KMS-11 (cell line): ENCODE data around the gene MRPL37.
A peak's percentile ranks its signal among the peaks of the same experiment; 100 is the strongest.

ENCODE experiments used
- H2AFZ ChIP-seq: fragments of 200-600 bp; sonication (generic); 2 replicates; pipeline ENCODE4 v1.6.1; 2016; ENCODE audit warnings: antibody characterized with exemption, mixed run types, low read depth
- H3K27ac ChIP-seq: fragments of 200-600 bp; sonication (generic); 2 replicates; pipeline ENCODE4 v1.6.1; 2016; ENCODE audit warnings: mild to moderate bottlenecking, mixed run types
- H3K27me3 ChIP-seq: fragments of 200-600 bp; sonication (generic); 2 replicates; pipeline ENCODE4 v1.6.1; 2017; ENCODE audit warnings: mild to moderate bottlenecking, low read depth, mixed run types, moderate library complexity; ENCODE audit not compliant: insufficient read depth
- H3K36me3 ChIP-seq: fragments of 200-600 bp; sonication (generic); 2 replicates; pipeline ENCODE4 v1.6.1; 2017; ENCODE audit warnings: mild to moderate bottlenecking, mixed run types; ENCODE audit not compliant: insufficient read depth
- H3K4me1 ChIP-seq: fragments of 200-600 bp; sonication (generic); 2 replicates; pipeline ENCODE4 v1.6.1; 2016; ENCODE audit warnings: mild to moderate bottlenecking, low read depth, mixed run types; ENCODE audit not compliant: poor library complexity, severe bottlenecking
- H3K4me2 ChIP-seq: fragments of 200-600 bp; sonication (generic); 2 replicates; pipeline ENCODE4 v1.7.0; 2016; ENCODE audit warnings: mild to moderate bottlenecking, mixed run types
- H3K4me3 ChIP-seq: fragments of 200-600 bp; sonication (generic); IDR thresholded peaks from 2 replicates; pipeline ENCODE4 v1.6.1; 2017; ENCODE audit warnings: low read depth, low read length, mixed read lengths; ENCODE audit not compliant: insufficient read depth
- H3K79me2 ChIP-seq: fragments of 200-600 bp; sonication (generic); 2 replicates; pipeline ENCODE4 v1.6.1; 2016; ENCODE audit warnings: low read depth, mixed run types; ENCODE audit not compliant: insufficient read depth
- H3K9ac ChIP-seq: fragments of 200-600 bp; sonication (generic); 2 replicates; pipeline ENCODE4 v1.6.1; 2016; ENCODE audit warnings: mild to moderate bottlenecking, mixed run types
- H4K20me1 ChIP-seq: fragments of 200-600 bp; sonication (generic); 2 replicates; pipeline ENCODE4 v1.6.1; 2016; ENCODE audit warnings: mild to moderate bottlenecking, mixed run types; ENCODE audit not compliant: insufficient read depth
- TF ChIP-seq, protein P1 (sequence below): fragments of 200-600 bp; sonication (generic); conservative IDR thresholded peaks from 2 replicates; pipeline ENCODE4 v1.6.1; 2017; ENCODE audit warnings: low read depth, mild to moderate bottlenecking, antibody characterized with exemption, low read length, moderate library complexity, mixed read lengths

The MRPL37 gene

DNA sequence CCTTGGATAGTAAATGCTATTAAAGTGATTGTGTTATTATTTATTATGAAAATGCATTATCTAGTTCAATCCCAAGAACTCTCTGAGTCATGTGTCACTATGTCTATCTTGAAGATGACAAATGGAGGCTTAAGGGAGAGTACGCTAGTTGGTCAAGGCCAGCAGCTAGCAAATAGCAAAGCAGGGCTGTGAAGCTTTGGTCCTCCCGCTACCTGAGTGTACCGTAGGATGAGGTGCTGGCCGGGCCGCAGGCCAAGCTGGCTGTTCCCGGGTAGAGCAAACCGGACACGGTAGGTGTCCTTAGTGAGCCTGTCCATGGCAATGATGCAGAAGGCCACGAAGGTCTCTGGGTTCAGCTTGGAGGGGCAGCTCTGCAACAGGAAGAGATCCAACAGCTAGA is 9.4 kb upstream of the MRPL37 start:
- no peaks in the 10 kb centered on the region for H3K4me1 ChIP-seq
- TF ChIP-seq, protein P1, sequence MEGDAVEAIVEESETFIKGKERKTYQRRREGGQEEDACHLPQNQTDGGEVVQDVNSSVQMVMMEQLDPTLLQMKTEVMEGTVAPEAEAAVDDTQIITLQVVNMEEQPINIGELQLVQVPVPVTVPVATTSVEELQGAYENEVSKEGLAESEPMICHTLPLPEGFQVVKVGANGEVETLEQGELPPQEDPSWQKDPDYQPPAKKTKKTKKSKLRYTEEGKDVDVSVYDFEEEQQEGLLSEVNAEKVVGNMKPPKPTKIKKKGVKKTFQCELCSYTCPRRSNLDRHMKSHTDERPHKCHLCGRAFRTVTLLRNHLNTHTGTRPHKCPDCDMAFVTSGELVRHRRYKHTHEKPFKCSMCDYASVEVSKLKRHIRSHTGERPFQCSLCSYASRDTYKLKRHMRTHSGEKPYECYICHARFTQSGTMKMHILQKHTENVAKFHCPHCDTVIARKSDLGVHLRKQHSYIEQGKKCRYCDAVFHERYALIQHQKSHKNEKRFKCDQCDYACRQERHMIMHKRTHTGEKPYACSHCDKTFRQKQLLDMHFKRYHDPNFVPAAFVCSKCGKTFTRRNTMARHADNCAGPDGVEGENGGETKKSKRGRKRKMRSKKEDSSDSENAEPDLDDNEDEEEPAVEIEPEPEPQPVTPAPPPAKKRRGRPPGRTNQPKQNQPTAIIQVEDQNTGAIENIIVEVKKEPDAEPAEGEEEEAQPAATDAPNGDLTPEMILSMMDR = no peak
- no peak overlapping the region for H3K4me3 ChIP-seq
- H3K27ac ChIP-seq = no peak overlapping the region
- H3K9ac ChIP-seq = no peak overlapping the region
- H2AFZ ChIP-seq = no peak overlapping the region
- H4K20me1 ChIP-seq = no peaks in the 10 kb centered on the region
- no peaks in the 10 kb centered on the region for H3K36me3 ChIP-seq
- H3K4me2 ChIP-seq = no peak overlapping the region
- no peaks in the 10 kb centered on the region for H3K79me2 ChIP-seq
- H3K27me3 ChIP-seq = no peaks in the 10 kb centered on the region

DNA sequence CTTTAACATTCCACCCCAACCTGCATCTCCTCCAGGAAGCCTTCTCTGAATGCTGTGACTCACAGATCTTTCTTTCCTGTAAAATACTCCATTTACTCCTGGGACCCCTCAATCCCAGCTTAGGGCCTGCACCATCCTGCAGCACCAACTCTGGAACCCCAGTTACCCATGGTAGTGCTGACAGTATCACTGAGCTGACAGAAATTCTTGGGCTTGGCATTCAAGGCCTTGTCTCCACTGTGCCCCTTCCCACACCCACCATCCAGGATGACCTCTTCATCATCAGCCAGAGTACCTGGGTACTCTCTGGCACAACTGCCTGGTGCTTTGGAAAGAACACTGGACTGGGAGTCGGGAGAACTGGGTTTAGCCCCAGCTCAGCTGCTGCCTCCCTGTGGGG is 8.4 kb upstream of the MRPL37 start:
- no peak overlapping the region for H3K9ac ChIP-seq
- TF ChIP-seq, protein P1 = no peak
- H3K27me3 ChIP-seq = no peaks in the 10 kb centered on the region
- H3K27ac ChIP-seq = no peak overlapping the region
- H3K79me2 ChIP-seq = no peaks in the 10 kb centered on the region
- H2AFZ ChIP-seq = no peak overlapping the region
- no peaks in the 10 kb centered on the region for H4K20me1 ChIP-seq
- H3K36me3 ChIP-seq = no peaks in the 10 kb centered on the region
- H3K4me2 ChIP-seq = no peak overlapping the region
- no peaks in the 10 kb centered on the region for H3K4me1 ChIP-seq
- no peak overlapping the region for H3K4me3 ChIP-seq

DNA sequence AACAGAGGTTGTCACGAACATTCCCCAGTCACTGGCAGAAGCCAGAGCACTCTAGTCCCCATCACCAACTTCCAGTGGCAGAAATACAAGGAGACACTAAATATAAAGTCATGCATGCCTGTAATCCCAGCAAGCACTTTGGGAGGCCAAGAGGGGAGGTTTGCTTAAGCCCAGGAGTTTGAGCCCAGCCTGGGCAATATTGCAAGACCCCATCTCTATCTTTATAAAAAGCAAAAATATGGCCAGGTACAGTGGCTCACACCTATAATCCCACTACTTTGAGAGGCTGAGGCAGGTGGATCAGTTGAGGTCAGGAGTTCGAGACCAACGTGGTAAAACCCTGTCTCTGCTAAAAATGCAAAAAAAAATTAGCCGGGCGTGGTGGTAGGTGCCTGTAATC is 6.5 kb upstream of the MRPL37 start:
- Histone ChIP-seq H3K4me1 (no peaks in the 10 kb centered on the region), H3K4me3 (no peak overlapping the region), H2AFZ (no peak overlapping the region), H3K79me2 (no peaks in the 10 kb centered on the region), H3K36me3 (no peaks in the 10 kb centered on the region), H3K4me2 (no peak overlapping the region), H3K9ac (no peak overlapping the region), H3K27me3 (no peaks in the 10 kb centered on the region), H4K20me1 (no peaks in the 10 kb centered on the region), H3K27ac (no peak overlapping the region)
- TF ChIP-seq, protein P1 = no peak

DNA sequence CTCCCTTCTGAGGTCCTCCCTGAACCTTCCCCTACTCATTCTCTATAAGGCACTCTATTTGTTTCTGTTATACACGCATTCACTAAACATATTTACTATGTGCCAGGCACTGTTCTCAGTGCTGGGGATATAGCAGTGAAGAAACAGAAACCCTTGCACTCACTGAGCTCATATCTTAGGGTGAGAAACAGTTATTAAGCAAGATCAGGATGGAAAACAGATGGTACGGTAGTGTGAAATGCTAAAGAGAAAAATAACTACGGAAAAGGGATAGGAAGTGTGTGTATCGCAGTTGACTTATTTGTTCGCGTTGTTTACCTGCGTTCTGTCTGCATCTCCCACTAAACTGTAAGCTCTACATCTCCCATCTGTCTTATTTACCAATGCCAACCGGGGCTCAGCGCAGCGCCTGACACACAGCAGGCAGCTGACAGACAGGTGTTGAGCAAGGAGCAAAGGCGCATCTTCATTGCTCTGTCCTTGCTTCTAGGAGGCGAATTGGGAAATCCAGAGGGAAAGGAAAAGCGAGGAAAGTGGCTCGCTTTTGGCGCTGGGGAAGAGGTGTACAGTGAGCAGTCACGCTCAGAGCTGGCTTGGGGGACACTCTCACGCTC is 709 bp upstream of the MRPL37 start:
- Histone ChIP-seq H3K27ac (no peak overlapping the region; the same call in 1 of the 2 replicates), H3K4me2 (peak overlapping the region; percentile 92), H3K4me3 (peak overlapping the region; percentile 64), H3K4me1 (peaks cover 31% of the 10 kb centered on the region), H3K36me3 (peaks cover 3% of the 10 kb centered on the region; the same call in 1 of the 2 replicates), H3K9ac (peak overlapping the region; percentile 81; the same call in 1 of the 2 replicates), H3K27me3 (no peaks in the 10 kb centered on the region), H2AFZ (peak overlapping the region; percentile 73), H3K79me2 (peaks cover 41% of the 10 kb centered on the region), H4K20me1 (no peaks in the 10 kb centered on the region)
- TF ChIP-seq, protein P1 = no peak
